Kidney epithelial cell (primary cell): ENCODE results near the gene B4GALT5. TPM values are rescaled to one million over a fixed set of nuclear protein-coding genes. Genes with fewer than 3 reads are reported as not detected.
A peak's percentile ranks its signal among the peaks of the same experiment; 100 is the strongest.
"Not testable (repeated sequence)": the region's sequence is repeated elsewhere in the genome, so short reads cannot be mapped to it uniquely, and the experiment has no call there.

ENCODE experiments used
- DNase-seq: peaks from one replicate; pipeline ENCODE4 v3.0.0-alpha.2; 2010; ENCODE audit warnings: low read depth
- H3K27me3 ChIP-seq: 2 replicates; pipeline ENCODE4 v1.6.0; 2011; ENCODE audit warnings: low read length; ENCODE audit not compliant: control insufficient read depth, insufficient read depth
- H3K36me3 ChIP-seq: 2 replicates; pipeline ENCODE4 v1.5.1; 2011; ENCODE audit warnings: low read length; ENCODE audit not compliant: control insufficient read depth, insufficient read depth
- H3K4me3 ChIP-seq: 2 replicates; pipeline ENCODE4 v1.5.1; 2011; ENCODE audit warnings: low read depth, mild to moderate bottlenecking, control low read depth, low read length
- CTCF ChIP-seq: IDR thresholded peaks from 2 replicates; pipeline ENCODE4 v1.5.1; 2011; ENCODE audit warnings: mild to moderate bottlenecking, moderate library complexity, low read length, control low read depth, inconsistent platforms; ENCODE audit not compliant: insufficient read depth, poor library complexity, severe bottlenecking
- total RNA-seq: library from RNA; depleted of rRNA; stranded (reverse); fragments of >200 nt; gene quantifications from 2 replicates; pipeline ENCODE4 v1.2.3, GENCODE V29; 2015

Gene B4GALT5
- total RNA-seq = 67.6 and 68.4 TPM in 2 replicates

- DNase-seq = no peak
- TF ChIP-seq CTCF = no peak
- Histone ChIP-seq H3K36me3 (no peaks in the 10 kb centered on the region), H3K4me3 (peak within 1 kb of the TSS; percentile 80), H3K27me3 (no peaks in the 10 kb centered on the region)
These were observed at the start of gene B4GALT5 for GRCh38 chr20:49713753-49714712. TSS of gene B4GALT5 (minus strand) at chr20:49713878. CDS start at chr20:49713690, 188 bp downstream.

GRCh38 chr20:49762940-49763766, 49.5 kb upstream of the B4GALT5 start:
- DNase-seq = no peak
- no peak for TF ChIP-seq CTCF
- no peak overlapping the region for H3K4me3 ChIP-seq
- H3K27me3 ChIP-seq = no peaks in the 10 kb centered on the region
- H3K36me3 ChIP-seq = no peaks in the 10 kb centered on the region

- H3K36me3 ChIP-seq, H3K27me3 ChIP-seq, H3K4me3 ChIP-seq, DNase-seq: not testable (repeated sequence)
These were observed 48.2 kb upstream of the B4GALT5 start for GRCh38 chr20:49761888-49762287.

- H3K36me3 ChIP-seq = no peaks in the 10 kb centered on the region
- no peak for TF ChIP-seq CTCF
- no peaks in the 10 kb centered on the region for H3K27me3 ChIP-seq
- H3K4me3 ChIP-seq = no peak overlapping the region
- DNase-seq = no peak
These were observed 45.7 kb upstream of the B4GALT5 start for GRCh38 chr20:49759266-49759950.

- H3K27me3 ChIP-seq = no peaks in the 10 kb centered on the region
- H3K36me3 ChIP-seq = no peaks in the 10 kb centered on the region
- DNase-seq = no peak
- no peak overlapping the region for H3K4me3 ChIP-seq
- TF ChIP-seq CTCF = no peak
These were observed 45.1 kb upstream of the B4GALT5 start for GRCh38 chr20:49758781-49759180.

GRCh38 chr20:49757597-49757996, 43.9 kb upstream of the B4GALT5 start:
- DNase-seq = no peak

More at GRCh38 chr20:49757597-49757996, 43.9 kb upstream of the B4GALT5 start:
- TF ChIP-seq CTCF = no peak
- Histone ChIP-seq H3K27me3 (no peaks in the 10 kb centered on the region), H3K36me3 (no peaks in the 10 kb centered on the region), H3K4me3 (no peak overlapping the region)
